ENCODE data around the gene GALNT4. TPM values are rescaled to one million over a fixed set of nuclear protein-coding genes. Genes with fewer than 3 reads are reported as not detected.

GALNT4 gene
- total RNA-seq, 1 donor from 2014 or later, result 6.9 TPM

DNA sequence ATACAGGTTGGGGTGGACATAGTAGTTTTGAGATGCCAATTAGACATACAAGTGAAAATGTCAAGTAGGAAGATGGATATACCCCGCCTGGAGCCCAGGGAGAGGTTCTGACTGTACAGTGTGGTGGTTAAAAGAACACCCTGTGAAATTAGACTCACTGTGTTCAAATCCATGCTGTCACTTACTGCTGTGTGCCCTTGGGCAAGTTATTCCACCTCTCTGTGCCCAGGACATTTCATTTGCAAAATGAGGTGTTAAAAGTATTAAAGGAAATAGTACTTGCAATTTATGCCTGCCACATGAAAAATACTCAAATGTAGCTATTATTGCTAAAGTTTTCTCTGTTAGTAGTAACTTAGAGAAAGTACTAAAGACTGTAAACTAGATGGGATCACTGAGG lies 18.5 kb downstream of the GALNT4 start:
- Histone ChIP-seq H3K27ac (ENCODE audit: low read depth, low read length) (no peak overlapping the region), H3K9me3 (ENCODE audit: insufficient read depth, low read depth, low read length) (no peaks in the 10 kb centered on the region), H3K4me2 (ENCODE audit: low read length) (no peak overlapping the region), H2AFZ (ENCODE audit: low read depth, low read length) (no peak overlapping the region), H3K4me3 (ENCODE audit: insufficient read depth, low read depth, low read length) (no peak overlapping the region), H3K9ac (ENCODE audit: low read length) (no peak overlapping the region), H3K36me3 (ENCODE audit: insufficient read depth, low read length) (no peaks in the 10 kb centered on the region), H4K20me1 (ENCODE audit: insufficient read depth, low read length) (no peaks in the 10 kb centered on the region), H3K4me1 (ENCODE audit: insufficient read depth, low read length) (no peaks in the 10 kb centered on the region), H3K27me3 (ENCODE audit: insufficient read depth, low read length) (no peaks in the 10 kb centered on the region), H3K79me2 (ENCODE audit: insufficient read depth, low read length) (no peaks in the 10 kb centered on the region)
- no peak for DNase-seq (ENCODE audit: low read depth)
- Mint-ChIP-seq H3K27me3 (ENCODE audit: low read depth, unreplicated experiment) (no peaks in the 10 kb centered on the region), H3K27ac (ENCODE audit: unreplicated experiment) (no peak overlapping the region), H3K36me3 (ENCODE audit: low read depth, unreplicated experiment) (no peaks in the 10 kb centered on the region), H3K4me1 (ENCODE audit: low read depth, unreplicated experiment) (peaks cover 2% of the 10 kb centered on the region), H3K4me3 (ENCODE audit: unreplicated experiment) (no peak overlapping the region), H3K9me3 (ENCODE audit: unreplicated experiment) (peaks cover 2% of the 10 kb centered on the region)
- no peak for FAIRE-seq
- TF ChIP-seq EZH2 (IDR thresholded peaks at IDR 0.05; ENCODE audit: insufficient read depth, low read length) (no peak), CTCF (IDR thresholded peaks at IDR 0.05; ENCODE audit: insufficient read depth, low read depth, low read length) (no peak)

DNA sequence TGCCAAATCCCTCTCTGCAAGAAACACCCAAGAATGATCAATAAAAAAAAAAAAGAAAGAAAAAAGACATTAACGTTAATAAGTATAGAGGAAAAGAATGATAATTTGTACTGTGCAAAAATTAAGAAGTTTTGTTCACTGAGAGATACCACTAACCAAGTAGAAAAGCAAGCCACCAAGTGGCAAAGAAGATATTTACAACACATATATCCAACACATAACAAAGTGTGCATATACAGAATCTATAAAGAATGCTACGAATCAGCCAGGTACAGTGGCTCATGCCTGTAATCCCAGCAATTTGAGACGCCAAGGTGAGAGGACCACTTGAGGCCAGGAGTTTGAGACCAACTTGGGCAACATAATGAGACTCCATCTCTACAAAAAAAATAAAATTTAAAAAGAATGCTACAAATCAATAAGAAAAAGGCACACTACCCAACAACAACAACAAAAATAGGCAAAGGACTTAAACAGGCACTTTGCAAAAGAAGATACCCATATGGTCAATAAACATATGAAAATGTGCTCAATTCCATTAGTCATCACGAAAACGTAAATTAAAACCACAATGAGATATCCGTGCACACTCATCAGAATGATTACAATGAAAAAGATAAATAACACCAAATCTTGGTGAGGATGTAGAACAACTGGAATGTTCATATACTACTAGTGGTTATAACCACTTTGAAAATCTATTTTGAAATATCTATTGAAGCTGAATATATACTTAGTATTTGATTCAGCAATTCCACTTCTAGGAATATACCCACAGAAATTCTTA lies 19.8 kb downstream of the GALNT4 start:
- Histone ChIP-seq H2AFZ (ENCODE audit: low read depth, low read length) (no peak overlapping the region), H3K9me3 (ENCODE audit: insufficient read depth, low read depth, low read length) (no peaks in the 10 kb centered on the region), H3K27me3 (ENCODE audit: insufficient read depth, low read length) (no peaks in the 10 kb centered on the region), H3K36me3 (ENCODE audit: insufficient read depth, low read length) (no peaks in the 10 kb centered on the region), H3K79me2 (ENCODE audit: insufficient read depth, low read length) (no peaks in the 10 kb centered on the region), H3K4me3 (ENCODE audit: insufficient read depth, low read depth, low read length) (no peak overlapping the region), H3K27ac (ENCODE audit: low read depth, low read length) (no peak overlapping the region), H3K4me2 (ENCODE audit: low read length) (no peak overlapping the region), H3K4me1 (ENCODE audit: insufficient read depth, low read length) (no peaks in the 10 kb centered on the region), H4K20me1 (ENCODE audit: insufficient read depth, low read length) (no peaks in the 10 kb centered on the region), H3K9ac (ENCODE audit: low read length) (no peak overlapping the region)
- no peak overlapping the region for H3K27ac Mint-ChIP-seq (ENCODE audit: unreplicated experiment)
- H3K27me3 Mint-ChIP-seq (ENCODE audit: low read depth, unreplicated experiment), result no peaks in the 10 kb centered on the region
- peaks cover 2% of the 10 kb centered on the region for H3K4me1 Mint-ChIP-seq (ENCODE audit: low read depth, unreplicated experiment)
- FAIRE-seq (no peak), DNase-seq (ENCODE audit: low read depth) (peak; percentile 52)
- H3K4me3 Mint-ChIP-seq (ENCODE audit: unreplicated experiment), result no peak overlapping the region
- no peaks in the 10 kb centered on the region for H3K36me3 Mint-ChIP-seq (ENCODE audit: low read depth, unreplicated experiment)
- peaks cover 2% of the 10 kb centered on the region for H3K9me3 Mint-ChIP-seq (ENCODE audit: unreplicated experiment)
- no peak for TF ChIP-seq EZH2 (IDR thresholded peaks at IDR 0.05; ENCODE audit: insufficient read depth, low read length)
- TF ChIP-seq CTCF (IDR thresholded peaks at IDR 0.05; ENCODE audit: insufficient read depth, low read depth, low read length), result no peak

DNA sequence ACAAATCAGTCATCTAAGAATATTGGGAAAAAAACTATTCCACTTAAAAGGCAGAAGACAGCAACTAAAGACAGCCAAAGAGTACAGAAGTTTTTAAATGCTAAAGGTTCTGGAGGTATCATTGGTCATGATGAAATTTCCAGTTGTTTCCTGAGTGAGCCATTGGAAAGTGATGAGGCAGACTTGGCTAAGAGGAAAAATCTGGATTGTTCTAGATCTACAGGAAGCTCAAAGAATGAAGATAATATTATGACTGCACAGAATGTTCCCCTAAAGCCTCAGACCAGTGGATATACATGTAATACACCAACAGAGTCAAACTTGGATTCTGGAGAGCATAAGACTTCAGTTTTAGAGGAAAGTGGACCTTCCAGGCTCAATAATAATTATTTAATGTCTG lies 22.8 kb downstream of the GALNT4 start:
- peaks cover 2% of the 10 kb centered on the region for H3K9me3 Mint-ChIP-seq (ENCODE audit: unreplicated experiment)
- no peak overlapping the region for H3K27ac Mint-ChIP-seq (ENCODE audit: unreplicated experiment)
- FAIRE-seq (peak; percentile 66), DNase-seq (ENCODE audit: low read depth) (no peak)
- H3K4me3 Mint-ChIP-seq (ENCODE audit: unreplicated experiment), result no peak overlapping the region
- H3K4me1 ChIP-seq (ENCODE audit: insufficient read depth, low read length), result no peaks in the 10 kb centered on the region
- H3K36me3 Mint-ChIP-seq (ENCODE audit: low read depth, unreplicated experiment), result peaks cover 5% of the 10 kb centered on the region
- TF ChIP-seq EZH2 (IDR thresholded peaks at IDR 0.05; ENCODE audit: insufficient read depth, low read length) (no peak), CTCF (IDR thresholded peaks at IDR 0.05; ENCODE audit: insufficient read depth, low read depth, low read length) (no peak)
- H4K20me1 ChIP-seq (ENCODE audit: insufficient read depth, low read length), result no peaks in the 10 kb centered on the region
- no peak overlapping the region for H3K4me3 ChIP-seq (ENCODE audit: insufficient read depth, low read depth, low read length)
- no peaks in the 10 kb centered on the region for H3K27me3 ChIP-seq (ENCODE audit: insufficient read depth, low read length)
- H2AFZ ChIP-seq (ENCODE audit: low read depth, low read length), result no peak overlapping the region
- H3K79me2 ChIP-seq (ENCODE audit: insufficient read depth, low read length), result no peaks in the 10 kb centered on the region
- H3K27ac ChIP-seq (ENCODE audit: low read depth, low read length), result no peak overlapping the region
- H3K9ac ChIP-seq (ENCODE audit: low read length), result no peak overlapping the region
- H3K9me3 ChIP-seq (ENCODE audit: insufficient read depth, low read depth, low read length), result no peaks in the 10 kb centered on the region
- H3K4me2 ChIP-seq (ENCODE audit: low read length), result no peak overlapping the region
- H3K36me3 ChIP-seq (ENCODE audit: insufficient read depth, low read length), result no peaks in the 10 kb centered on the region
- peaks cover 2% of the 10 kb centered on the region for H3K27me3 Mint-ChIP-seq (ENCODE audit: low read depth, unreplicated experiment)
- peaks cover 7% of the 10 kb centered on the region for H3K4me1 Mint-ChIP-seq (ENCODE audit: low read depth, unreplicated experiment)

Data from astrocyte (in vitro differentiated cells and primary cell).